NCI-H345 (cell line): ENCODE results near the gene CKB.

Experiments
- DNase-seq: peaks from one replicate; lab custom pipeline; 2025; lab: John Stamatoyannopoulos, UW

The CKB gene

DNA sequence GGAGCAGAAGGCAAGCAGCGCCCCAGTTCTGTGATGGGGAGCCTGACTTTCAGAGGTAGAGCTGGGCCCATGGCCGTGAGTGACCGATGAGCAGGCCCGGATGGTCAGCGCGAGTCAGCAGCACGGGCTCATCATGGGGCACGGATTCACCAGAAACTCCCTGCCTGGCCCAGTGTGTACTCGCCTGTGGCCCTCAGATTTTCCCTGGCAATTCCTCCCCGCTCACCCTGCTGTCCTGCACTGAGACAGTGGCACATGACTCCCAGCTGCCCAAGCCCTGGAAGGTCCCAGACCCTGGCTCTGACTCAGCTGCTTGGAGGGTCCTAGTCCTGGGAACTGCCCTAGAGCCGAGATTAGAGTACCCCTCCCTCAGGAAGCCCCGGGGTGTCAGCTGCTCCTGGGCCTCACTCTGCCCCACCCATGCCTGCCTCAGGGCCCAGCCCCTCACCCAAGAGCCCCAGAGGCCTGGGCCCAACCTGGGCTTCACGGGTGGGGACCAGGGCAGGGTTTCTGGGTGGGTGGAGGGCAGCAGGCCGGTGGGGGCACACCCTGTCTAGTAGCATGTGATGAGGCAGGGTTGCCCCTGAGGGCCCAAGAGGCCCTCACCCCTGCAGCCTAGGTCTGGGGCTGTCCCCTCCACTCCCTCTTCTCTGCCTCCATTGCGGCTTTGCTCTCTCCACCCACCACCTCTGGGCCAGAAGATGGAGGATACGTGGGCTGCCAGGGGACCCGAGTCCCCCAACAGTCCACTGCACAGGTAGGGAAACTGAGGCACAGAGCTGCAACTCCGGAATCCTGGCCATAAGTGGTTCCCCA, 14.8 kb upstream of the CKB start:
- no peak for DNase-seq

DNA sequence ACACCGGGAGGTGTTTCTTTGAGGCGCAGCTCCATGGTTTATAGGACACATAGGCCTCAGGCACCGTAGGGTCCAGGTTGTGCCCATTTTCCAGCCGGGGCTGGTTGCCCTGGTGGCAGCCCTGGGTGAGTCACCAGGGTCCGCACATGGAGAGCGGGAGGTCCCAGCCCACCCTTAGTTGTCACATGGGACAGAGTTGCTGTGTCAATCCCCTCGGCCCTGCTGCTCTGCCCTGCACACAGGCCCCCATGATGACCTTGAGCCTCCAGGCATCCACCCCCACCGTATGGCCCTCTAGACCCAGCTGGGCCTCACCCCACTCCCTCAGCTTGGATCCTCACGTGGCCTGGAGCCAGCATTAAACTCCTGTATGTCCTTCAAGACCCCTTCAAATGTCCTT, 14.1 kb upstream of the CKB start:
- DNase-seq, result no peak

DNA sequence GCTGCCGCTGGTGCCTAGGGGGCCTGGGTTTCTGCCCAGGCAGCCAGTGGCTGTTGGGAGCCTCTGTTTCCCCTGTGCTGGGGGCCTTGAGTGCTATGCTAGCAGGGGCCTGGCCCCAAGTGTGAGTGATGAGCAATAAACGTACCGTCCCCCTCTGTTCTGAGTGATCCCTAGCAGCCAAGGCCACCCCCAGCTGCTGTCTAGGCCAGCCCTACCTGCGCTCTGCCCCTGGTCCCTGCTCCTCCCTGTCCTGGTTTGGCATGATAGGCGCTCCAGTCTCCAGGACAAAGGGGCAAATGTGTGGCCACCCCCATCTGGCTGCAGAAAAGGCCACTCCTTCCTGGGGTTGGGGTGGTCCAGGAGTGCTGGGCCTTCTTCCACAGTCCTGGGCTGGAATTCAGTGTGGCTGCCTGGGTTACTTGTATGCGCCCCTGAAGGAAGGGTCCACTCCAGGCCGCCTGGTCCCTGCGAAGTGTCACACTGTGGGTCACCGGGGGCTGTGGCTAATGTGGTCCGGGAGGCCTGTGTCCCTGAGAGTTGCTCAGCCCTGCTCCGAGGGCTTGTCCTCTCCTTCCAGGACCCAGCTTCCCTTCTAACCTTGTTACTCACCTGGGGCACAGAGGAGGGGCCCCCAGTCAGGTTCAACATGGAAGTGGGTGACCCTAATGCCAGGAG, 13.4 kb upstream of the CKB start:
- DNase-seq, result no peak

- no peak for DNase-seq
Measured at GRCh38 chr14:103535081-103535890, 12.7 kb upstream of the CKB start.

DNA sequence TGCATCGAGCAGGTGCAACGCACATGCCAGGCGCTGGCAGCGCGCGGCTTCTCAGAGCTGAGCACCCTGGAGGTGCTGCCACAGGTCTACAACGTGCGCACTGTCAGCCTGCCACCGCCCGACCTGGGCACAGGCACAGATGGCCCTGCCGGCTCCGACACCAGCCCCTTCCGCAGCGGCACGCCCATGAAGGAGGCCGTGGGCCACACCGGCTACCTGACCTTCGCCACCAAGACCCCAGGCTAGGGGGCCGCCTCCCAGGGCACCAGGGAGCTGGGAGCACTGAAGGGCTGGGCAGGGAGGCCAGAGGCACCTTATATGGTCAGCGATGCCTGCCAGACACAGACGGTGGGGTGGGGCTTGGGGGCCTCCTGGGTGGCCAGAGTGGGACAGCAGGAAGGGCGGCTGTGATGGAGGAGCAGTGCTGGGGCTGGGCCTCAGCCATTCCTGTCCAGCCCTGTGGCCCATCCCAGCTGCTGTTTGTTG, 12.0 kb upstream of the CKB start:
- DNase-seq, result no peak

DNA sequence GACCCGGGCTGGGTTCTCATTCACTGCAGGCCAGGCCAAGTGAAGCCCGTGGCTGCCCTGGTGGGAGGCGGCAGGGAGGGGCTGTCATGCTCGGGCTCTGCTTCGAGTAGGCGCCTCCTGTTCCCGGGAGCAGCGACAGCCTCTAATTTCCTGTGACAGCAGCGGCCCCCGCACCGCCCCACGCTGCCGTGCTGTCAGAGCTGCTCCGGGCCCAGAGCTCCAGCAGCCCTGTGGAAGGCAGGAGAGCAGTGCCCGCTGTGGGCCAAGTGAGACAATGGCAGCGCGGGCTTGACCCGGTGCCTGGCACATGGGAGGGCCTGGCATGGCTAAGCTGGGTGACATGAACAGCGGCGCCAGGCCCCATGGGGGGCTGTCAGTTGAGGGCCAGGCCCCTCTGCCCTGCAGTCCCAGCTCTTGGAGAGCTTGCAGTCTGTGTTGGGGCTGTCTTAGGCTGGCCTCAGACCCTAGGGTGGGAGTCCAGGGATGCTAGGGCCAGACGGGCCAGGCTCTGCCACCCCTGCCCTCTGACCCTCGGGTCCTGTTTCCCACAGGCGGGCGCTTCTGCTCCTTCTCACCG, 11.5 kb upstream of the CKB start:
- DNase-seq, result no peak

GRCh38 chr14:103533137-103533998, 10.7 kb upstream of the CKB start:
- DNase-seq, result no peak

- DNase-seq, result no peak
Measured at GRCh38 chr14:103532216-103533136, 9.8 kb upstream of the CKB start.

DNA sequence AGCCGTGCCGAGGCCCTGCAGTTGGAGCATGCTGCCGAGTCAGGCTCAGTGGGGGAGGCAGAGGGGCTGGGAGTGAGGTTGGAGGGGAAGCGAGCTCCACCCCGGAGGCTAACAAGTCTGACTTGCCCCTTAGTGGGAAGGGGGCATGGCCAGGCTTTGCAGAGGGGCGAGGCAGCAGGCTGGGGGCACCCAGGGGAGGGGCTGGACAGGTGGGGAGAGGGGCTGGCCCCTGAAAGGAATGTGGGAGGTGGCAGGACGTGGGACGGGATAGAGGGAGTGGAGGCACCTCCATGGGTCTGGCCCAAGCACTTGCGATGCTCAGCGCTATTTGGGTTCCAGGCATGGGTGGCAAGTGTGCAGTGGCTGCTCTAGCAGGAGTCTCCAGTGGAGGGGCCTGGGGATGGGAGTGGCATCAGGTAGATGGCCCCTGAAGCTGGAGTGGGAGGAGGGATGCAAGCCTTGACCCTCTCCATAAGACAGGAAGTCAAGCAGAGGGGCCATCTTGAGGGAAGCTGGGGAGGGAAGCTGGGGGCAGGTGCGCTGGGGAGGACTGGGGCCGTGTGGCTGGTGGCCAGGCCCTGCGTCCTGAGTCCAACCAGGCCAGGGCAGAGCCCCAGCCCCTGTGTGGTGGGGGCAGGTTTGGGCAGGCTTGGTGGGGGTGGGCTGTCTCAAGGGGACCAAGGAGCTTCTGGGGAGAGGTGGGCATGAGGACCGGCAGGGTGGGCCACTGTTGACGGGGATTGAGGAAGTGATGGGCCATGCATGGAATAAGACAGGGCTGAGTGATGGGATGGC, 9.0 kb upstream of the CKB start:
- no peak for DNase-seq

- DNase-seq, result no peak
Measured at GRCh38 chr14:103530831-103531230, 8.2 kb upstream of the CKB start.

DNA sequence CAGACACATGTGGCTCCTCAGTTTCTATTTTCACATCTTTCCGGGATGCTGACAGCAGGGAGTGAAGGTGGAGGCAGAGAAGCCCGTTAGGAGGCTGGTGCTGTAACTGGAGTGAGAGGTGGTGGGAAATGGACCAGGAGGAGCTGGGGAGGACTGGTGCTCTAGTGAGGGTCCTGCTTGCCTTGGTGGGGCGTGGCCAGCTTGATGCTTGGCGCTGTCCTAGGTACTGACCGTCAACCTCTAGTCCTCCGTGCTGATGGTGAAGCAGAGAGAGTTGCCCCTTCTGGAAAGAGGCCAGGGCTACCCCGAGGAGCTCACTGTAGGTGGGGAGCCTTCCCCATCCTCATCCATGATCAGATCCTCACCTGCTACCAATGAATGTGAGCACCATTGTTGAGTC, 7.8 kb upstream of the CKB start:
- no peak for DNase-seq

DNA sequence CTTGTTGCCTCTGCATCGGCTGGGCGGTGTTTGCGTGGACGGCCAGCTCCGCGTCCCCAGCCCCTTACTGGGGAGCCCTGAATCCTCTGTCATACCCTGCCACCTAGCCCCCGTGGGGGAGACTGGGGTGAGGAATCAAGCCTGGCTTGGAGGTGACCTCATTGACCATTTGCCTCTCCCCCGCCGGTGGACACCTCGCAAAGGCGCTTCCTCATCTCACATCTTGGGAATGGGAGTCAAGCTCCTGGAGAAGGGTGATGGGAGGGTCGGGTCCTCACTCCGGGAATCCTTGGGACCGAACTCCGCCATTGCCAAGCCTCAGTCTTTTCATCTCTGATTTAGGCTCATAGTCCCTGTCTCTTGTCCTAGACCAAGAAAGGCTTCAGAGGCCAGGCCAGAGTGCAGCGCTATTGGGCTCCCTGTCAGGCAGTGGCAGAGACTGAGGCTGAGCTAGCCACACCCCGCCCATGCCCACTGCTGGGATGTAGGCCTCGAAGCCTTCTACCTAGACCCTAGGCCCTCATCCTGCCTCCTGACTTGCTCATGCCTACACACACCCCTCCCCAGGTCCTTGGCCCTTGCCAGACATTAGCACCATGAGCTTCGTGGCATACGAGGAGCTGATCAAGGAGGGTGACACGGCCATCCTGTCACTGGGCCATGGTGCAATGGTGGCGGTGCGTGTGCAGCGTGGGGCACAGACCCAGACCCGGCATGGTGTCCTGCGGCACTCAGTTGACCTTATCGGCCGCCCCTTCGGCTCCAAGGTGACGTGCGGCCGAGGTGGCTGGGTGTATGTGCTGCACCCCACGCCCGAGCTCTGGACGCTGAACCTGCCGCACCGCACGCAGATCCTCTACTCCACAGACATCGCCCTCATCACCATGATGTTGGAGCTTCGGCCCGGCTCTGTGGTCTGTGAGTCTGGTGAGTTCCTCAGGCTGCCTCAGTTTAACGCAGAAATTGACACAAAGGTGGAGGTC, 7.0 kb upstream of the CKB start:
- no peak for DNase-seq

- DNase-seq, result peak; percentile 92
Measured at GRCh38 chr14:103528587-103529382, 6.2 kb upstream of the CKB start, which contains the start of gene TRMT61A. Gene TRMT61A, plus strand, starts transcription at chr14:103529196. Its CDS starts 783 bp downstream, at chr14:103529979.

GRCh38 chr14:103528146-103528586, 5.5 kb upstream of the CKB start:
- DNase-seq, result no peak

DNA sequence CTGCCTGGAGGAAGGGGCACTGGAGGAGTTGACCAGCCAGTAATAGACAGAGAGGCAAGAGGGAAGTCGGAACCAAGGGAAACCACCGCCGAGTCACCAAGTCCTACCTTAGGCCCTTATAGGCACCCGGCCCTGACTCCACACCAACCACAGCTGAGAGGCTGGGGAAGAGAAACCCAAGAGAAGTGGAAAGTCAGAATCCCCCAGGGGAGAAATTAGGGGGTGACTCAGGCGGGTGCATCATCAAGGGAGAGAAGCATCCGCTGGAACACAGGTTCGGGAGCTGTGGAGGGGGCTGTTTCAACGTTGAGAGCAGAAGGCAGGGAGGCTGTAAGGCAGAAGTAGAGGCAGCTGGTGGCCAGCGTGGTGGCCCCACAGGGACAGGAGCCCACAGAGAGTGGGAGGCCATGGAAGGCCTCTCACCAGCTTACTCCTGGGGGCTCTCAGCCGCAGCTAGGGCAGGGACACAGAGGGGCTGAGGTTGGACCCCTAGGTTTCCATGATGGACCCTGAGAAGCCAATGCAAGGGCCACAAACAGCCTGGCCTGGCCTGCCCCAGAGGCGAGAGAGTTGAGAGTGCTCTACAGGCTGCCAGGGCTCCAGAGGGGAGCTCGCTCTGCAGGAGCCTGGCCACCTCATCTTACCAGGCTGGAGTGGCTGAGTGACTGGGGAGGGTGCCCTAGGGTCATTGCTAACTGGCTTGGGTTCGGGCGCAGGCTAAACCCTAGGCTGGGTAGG, 4.9 kb upstream of the CKB start:
- DNase-seq, result no peak

- no peak for DNase-seq
Measured at GRCh38 chr14:103526914-103527248, 4.3 kb upstream of the CKB start.
